Thymus (tissue), 11 donors: ENCODE results near the gene PCBP2. TPM values are rescaled to one million over a fixed set of nuclear protein-coding genes. Genes with fewer than 3 reads are reported as not detected.

Source experiments
- DNase-seq, 9 donors: peaks; one replicate each; pipeline ENCODE4 v3.0.0-alpha.2; 2013; ENCODE audit warnings: low spot score in 9 of 9, low read depth in 6 of 9, missing footprints in 1 of 9
- H3K27ac ChIP-seq, 2 donors: one replicate each; pipeline ENCODE4 v1.5.1; 2013; ENCODE audit warnings: control low read depth in 1 of 2, low read depth in 1 of 2, low read length in 1 of 2, mild to moderate bottlenecking in 1 of 2, moderate library complexity in 1 of 2
- H3K27me3 ChIP-seq, 2 donors: one replicate each; pipeline ENCODE4 v1.5.1; 2013; ENCODE audit warnings: low read length in 1 of 2; ENCODE audit not compliant: control insufficient read depth in 2 of 2, insufficient read depth in 1 of 2
- H3K36me3 ChIP-seq, 2 donors: one replicate each; pipeline ENCODE4 v1.5.1; 2013; ENCODE audit warnings: low read length in 1 of 2, mild to moderate bottlenecking in 1 of 2, moderate library complexity in 1 of 2; ENCODE audit not compliant: control insufficient read depth in 2 of 2, insufficient read depth in 2 of 2
- H3K4me1 ChIP-seq, 2 donors: one replicate each; pipeline ENCODE4 v1.5.1; 2013; ENCODE audit warnings: low read length in 2 of 2; ENCODE audit not compliant: control insufficient read depth in 2 of 2, insufficient read depth in 2 of 2
- H3K4me3 ChIP-seq, 2 donors: one replicate each; pipeline ENCODE4 v1.5.1; 2013; ENCODE audit warnings: low read length in 2 of 2, control low read depth in 1 of 2, mild to moderate bottlenecking in 1 of 2
- H3K9me3 ChIP-seq, 2 donors: one replicate each; pipeline ENCODE4 v1.5.1; 2013; ENCODE audit warnings: low read length in 1 of 2, mild to moderate bottlenecking in 1 of 2; ENCODE audit not compliant: control insufficient read depth in 2 of 2, insufficient read depth in 1 of 2
- WGBS: extraction: QIAGEN DNeasy Blood & Tissue Kit; methylation state at CpG from one replicate; pipeline ENCODE4 v1.1.7; 2013; 5-methylcytosine and 5-hydroxymethylcytosine counted together
- polyA plus RNA-seq: library from polyadenylated mRNA; stranded (reverse); fragments of 200-250 nt; gene quantifications from one replicate; pipeline ENCODE4 v1.2.3, GENCODE V29; 2013
- total RNA-seq: library from RNA; stranded (reverse); fragments of 120-200 nt; gene quantifications from one replicate; pipeline ENCODE4 v1.2.4, GENCODE V29; 2013
- donor health status: healthy.

PCBP2 gene
- total and polyA plus RNA-seq, 2 donors = 263 to 606 TPM

- no peak for DNase-seq
- no peaks in the 10 kb centered on the region for H3K9me3 ChIP-seq
- peaks cover 89 to 99% of the 10 kb centered on the region in 2 donors for H3K36me3 ChIP-seq
- H3K4me1 ChIP-seq = peaks cover 0 to 2% of the 10 kb centered on the region in 2 donors
- 91% methylated on average over 5 of the region's 5 CpGs for WGBS
- no peak overlapping the region for H3K27ac ChIP-seq
- no peaks in the 10 kb centered on the region for H3K27me3 ChIP-seq
- H3K4me3 ChIP-seq = no peak overlapping the region
Measured at GRCh38 chr12:53463802-53464560, 12.1 kb downstream of the PCBP2 start.

DNA sequence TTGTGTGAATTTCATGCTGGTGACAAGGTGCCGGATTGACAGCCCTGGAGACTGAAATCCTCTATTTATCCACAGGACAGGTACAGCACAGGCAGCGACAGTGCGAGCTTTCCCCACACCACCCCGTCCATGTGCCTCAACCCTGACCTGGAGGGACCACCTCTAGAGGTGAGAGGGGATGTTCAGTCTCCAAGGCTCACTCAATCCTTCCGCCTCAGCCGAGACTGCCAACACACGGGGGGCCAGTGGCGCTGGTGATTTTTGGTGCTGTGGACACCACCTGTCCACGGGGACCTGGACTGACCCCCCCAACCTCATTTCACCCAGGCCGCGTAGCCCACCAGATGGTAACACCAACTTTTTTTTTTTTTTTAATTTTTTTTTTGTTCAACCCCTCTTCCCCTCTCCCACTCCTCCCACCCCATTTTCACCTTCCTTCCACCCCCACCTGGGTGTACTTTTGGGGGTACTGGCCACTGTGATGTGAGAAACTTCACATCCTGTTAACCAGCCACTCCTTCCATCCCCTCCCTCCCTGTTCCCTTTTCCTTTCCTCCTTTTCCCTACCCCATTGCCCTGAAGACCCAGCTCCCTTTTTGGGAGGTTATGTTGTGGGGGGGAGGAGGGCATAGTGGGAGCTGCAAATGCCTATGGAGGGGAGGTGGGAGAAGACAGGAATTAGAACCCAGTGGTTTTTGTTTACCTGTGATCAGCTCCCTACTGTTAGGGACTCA, 12.9 kb downstream of the PCBP2 start:
- H3K9me3 ChIP-seq = no peaks in the 10 kb centered on the region
- peaks cover 92 to 99% of the 10 kb centered on the region in 2 donors for H3K36me3 ChIP-seq
- no peak overlapping the region for H3K4me3 ChIP-seq
- peaks cover 0 to 2% of the 10 kb centered on the region in 2 donors for H3K4me1 ChIP-seq
- DNase-seq = no peak
- H3K27ac ChIP-seq = no peak overlapping the region
- 98% methylated on average over 11 of the region's 11 CpGs for WGBS
- H3K27me3 ChIP-seq = no peaks in the 10 kb centered on the region

DNA sequence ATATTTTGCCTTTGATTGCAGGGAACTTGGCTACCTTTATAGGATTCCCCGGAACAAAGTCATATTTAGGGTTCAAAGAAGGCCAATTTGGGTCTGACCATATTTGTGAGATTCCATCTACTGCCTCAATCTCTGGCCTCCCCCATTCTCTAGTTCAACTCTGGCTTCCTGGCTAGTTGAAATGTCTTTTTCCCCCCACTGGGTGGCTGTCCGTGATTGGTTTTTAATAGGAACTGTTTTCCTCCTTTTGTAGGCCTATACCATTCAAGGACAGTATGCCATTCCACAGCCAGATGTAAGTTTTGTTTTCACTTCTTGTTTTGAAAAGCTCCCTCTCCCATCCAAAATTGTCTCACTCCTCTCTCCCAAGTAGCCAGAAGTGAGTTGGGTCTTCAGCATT, 13.8 kb downstream of the PCBP2 start:
- Histone ChIP-seq H3K9me3 (no peaks in the 10 kb centered on the region), H3K27me3 (no peaks in the 10 kb centered on the region), H3K4me3 (no peak overlapping the region), H3K4me1 (peaks cover 0 to 2% of the 10 kb centered on the region in 2 donors), H3K27ac (no peak overlapping the region), H3K36me3 (peaks cover 93 to 99% of the 10 kb centered on the region in 2 donors)
- WGBS = 93% methylated on average over 2 of the region's 2 CpGs
- no peak for DNase-seq

DNA sequence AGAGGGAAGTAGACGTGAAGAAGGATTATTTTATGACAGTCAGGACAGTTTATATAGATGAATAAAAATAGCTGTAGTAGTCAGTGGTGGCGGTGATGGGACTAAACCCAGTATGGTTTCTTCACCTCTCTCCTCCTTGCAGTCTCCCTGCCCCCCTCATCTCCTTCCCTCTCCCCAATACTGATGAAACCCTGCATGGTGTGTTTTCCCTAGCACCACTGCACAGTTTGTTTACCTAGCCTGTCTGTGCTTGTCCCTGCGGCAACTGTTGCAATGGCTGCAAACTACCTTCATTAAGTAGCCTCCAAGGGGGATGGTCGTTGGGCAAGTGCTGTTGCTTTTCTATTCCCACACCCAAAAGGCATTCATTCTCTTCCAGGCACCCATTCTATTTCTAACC, 14.7 kb downstream of the PCBP2 start:
- WGBS = 93% methylated on average over 4 of the region's 4 CpGs
- Histone ChIP-seq H3K9me3 (no peaks in the 10 kb centered on the region), H3K4me1 (peaks cover 0 to 2% of the 10 kb centered on the region in 2 donors), H3K27ac (no peak overlapping the region), H3K4me3 (no peak overlapping the region), H3K27me3 (no peaks in the 10 kb centered on the region), H3K36me3 (peaks cover 94 to 98% of the 10 kb centered on the region in 2 donors)
- no peak for DNase-seq

- H3K4me3 ChIP-seq = no peak overlapping the region
- no peaks in the 10 kb centered on the region for H3K9me3 ChIP-seq
- no peak for DNase-seq
- H3K36me3 ChIP-seq = peaks cover 97 to 98% of the 10 kb centered on the region in 2 donors
- H3K27me3 ChIP-seq = no peaks in the 10 kb centered on the region
- WGBS = 95% methylated on average over 5 of the region's 5 CpGs
- peaks cover 0 to 2% of the 10 kb centered on the region in 2 donors for H3K4me1 ChIP-seq
- no peak overlapping the region for H3K27ac ChIP-seq
Measured at GRCh38 chr12:53467082-53467481, 15.2 kb downstream of the PCBP2 start.

GRCh38 chr12:53467880-53468279, 16.0 kb downstream of the PCBP2 start:
- peaks cover 0 to 2% of the 10 kb centered on the region in 2 donors for H3K4me1 ChIP-seq
- H3K9me3 ChIP-seq = no peaks in the 10 kb centered on the region
- 94% methylated on average over 2 of the region's 2 CpGs for WGBS
- no peak overlapping the region for H3K4me3 ChIP-seq
- no peaks in the 10 kb centered on the region for H3K27me3 ChIP-seq
- no peak for DNase-seq
- no peak overlapping the region for H3K27ac ChIP-seq
- H3K36me3 ChIP-seq = peaks cover 97 to 98% of the 10 kb centered on the region in 2 donors

- peaks cover 0 to 2% of the 10 kb centered on the region in 2 donors for H3K4me1 ChIP-seq
- WGBS = 100% methylated on average over 1 of the region's 1 CpG
- H3K9me3 ChIP-seq = no peaks in the 10 kb centered on the region
- no peak for DNase-seq
- no peaks in the 10 kb centered on the region for H3K27me3 ChIP-seq
- H3K36me3 ChIP-seq = peaks cover 97 to 99% of the 10 kb centered on the region in 2 donors
- no peak overlapping the region for H3K4me3 ChIP-seq
- no peak overlapping the region for H3K27ac ChIP-seq
Measured at GRCh38 chr12:53468282-53468681, 16.4 kb downstream of the PCBP2 start.

DNA sequence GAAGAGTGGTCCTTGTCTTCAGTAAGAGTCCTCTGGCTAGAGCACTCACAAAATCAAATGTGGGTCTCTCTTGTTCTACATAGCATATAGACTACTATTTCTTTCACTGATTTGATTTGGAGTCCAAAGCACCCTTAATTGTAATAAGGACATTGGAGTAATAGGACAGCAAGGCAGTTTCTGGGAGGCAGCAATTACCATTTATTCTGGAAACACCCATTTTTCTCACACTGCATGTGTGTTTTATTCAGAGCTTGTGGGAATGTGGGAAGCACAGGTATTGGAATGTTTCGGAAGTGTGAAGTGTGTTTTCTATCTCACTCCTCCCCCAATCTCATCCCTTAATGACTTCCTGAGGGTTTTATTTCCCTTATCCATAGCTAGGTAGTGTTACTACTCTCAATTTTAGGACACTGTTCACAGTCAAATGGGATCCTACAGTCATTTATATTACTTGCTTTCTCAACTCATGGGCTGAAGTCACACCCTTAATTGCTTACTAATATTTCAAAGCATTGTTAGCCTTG, 20.2 kb downstream of the PCBP2 start:
- H3K4me1 ChIP-seq = no peaks in the 10 kb centered on the region
- H3K36me3 ChIP-seq = peaks cover 92 to 99% of the 10 kb centered on the region in 2 donors
- no peak overlapping the region for H3K27ac ChIP-seq
- DNase-seq = no peak
- H3K27me3 ChIP-seq = no peaks in the 10 kb centered on the region
- WGBS = 96% methylated on average over 1 of the region's 1 CpG
- H3K4me3 ChIP-seq = no peak overlapping the region
- H3K9me3 ChIP-seq = no peaks in the 10 kb centered on the region

DNA sequence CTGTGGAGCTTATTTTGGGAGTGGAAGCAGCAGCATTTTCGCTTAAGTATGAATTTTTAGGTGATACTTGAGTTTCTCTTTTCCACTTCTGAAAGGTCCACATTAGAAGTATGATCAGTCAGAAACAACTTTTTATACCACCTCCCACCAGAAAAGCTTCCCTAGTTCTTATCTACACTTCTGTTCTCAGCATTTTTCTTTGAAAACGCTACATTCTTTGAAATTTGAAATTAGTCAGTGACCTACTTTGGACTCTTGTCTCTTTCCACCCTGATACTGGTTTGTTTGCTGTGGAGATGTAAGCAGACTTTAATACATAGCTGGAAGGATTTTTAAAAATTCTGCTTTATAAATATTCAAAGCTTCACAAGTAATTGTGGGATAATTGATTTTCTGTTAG, 22.2 kb downstream of the PCBP2 start:
- peaks cover 85 to 98% of the 10 kb centered on the region in 2 donors for H3K36me3 ChIP-seq
- no peak for DNase-seq
- no peaks in the 10 kb centered on the region for H3K27me3 ChIP-seq
- no peaks in the 10 kb centered on the region for H3K4me1 ChIP-seq
- no peak overlapping the region for H3K27ac ChIP-seq
- no peak overlapping the region for H3K4me3 ChIP-seq
- 92% methylated on average over 2 of the region's 2 CpGs for WGBS
- H3K9me3 ChIP-seq = no peaks in the 10 kb centered on the region
